ENCODE results near the gene C1orf35. TPM values are rescaled to one million over a fixed set of nuclear protein-coding genes. Genes with fewer than 3 reads are reported as not detected.
A peak's percentile ranks its signal among the peaks of the same experiment; 100 is the strongest.

Gene C1orf35
- total and polyA plus RNA-seq, 4 donors, result 4.0 to 7.5 (median 6.4) TPM

DNA sequence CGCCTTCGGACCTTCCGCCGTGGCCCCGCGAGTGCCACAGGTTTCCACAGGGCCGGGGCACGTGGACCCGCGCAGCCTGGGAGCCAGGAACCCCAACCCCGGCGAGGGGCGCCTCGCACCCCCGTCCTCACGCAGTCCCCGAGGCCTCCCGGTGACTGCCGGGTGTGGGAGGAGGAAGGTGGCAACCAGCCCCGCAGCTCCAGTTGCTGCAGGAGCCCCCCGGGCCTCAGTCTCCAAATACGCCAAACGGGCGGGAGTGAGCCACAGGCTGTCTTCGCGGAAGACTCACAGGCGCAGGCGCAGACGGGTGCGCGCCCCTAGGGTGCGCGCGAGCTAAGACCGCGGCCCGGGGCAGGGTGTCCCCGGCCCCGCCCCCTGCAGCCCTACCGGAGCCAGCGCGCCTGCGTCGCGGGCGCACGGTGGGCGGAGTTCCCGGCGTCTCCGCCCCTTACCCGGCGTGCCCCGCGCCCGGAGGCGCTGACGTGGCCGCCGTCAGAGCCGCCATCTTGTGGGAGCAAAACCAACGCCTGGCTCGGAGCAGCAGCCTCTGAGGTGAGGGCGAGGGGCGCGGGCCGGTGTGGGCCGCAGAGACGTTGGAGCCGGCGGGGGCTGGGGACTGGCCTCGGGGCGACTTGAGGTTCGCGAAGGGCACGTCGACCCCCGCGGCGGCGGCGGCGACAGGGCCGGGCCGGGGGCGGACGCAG lies 20.8 kb downstream of the C1orf35 start, which contains the start of gene ARF1:
Gene ARF1, plus strand, starts transcription at position 495 of the 704 bp plus-strand sequence. CDS start 14,407 bp downstream, outside the sequence.
- Histone ChIP-seq H3K9me3 (ENCODE audit: control insufficient read depth in 4 of 4, low read length in 3 of 4) (no peaks in the 10 kb centered on the region), H3K36me3 (ENCODE audit: control insufficient read depth in 4 of 4, insufficient read depth in 3 of 4, low read depth in 1 of 4, low read length in 3 of 4) (peaks cover 0 to 2% (median 0%) of the 10 kb centered on the region in 4 donors), H3K27me3 (ENCODE audit: control insufficient read depth in 4 of 4, insufficient read depth in 4 of 4, low read length in 3 of 4) (no peaks in the 10 kb centered on the region), H3K4me1 (ENCODE audit: control insufficient read depth in 4 of 4, insufficient read depth in 4 of 4, low read length in 3 of 4) (peaks cover 19 to 45% (median 37%) of the 10 kb centered on the region in 4 donors), H3K27ac (ENCODE audit: low read depth in 1 of 2, low read length in 2 of 2) (peak within 1 kb of the TSS; percentile 90 to 93), H3K9ac (ENCODE audit: low read depth in 1 of 2, low read length in 2 of 2) (peak within 1 kb of the TSS; percentile 88 to 99), H3K4me3 (ENCODE audit: low read depth in 1 of 3, low read length in 3 of 3) (peak within 1 kb of the TSS; percentile 88 to 96 (median 89))
- peak; percentile 95 for DNase-seq (ENCODE audit: low spot score)
- TF ChIP-seq RXRA (IDR thresholded peaks at IDR 0.05), result no peak
- no peak for TF ChIP-seq HNF4G (IDR thresholded peaks at IDR 0.05)
- TF ChIP-seq FOXA1 (IDR thresholded peaks at IDR 0.05), result no peak
- TF ChIP-seq YY1 (IDR thresholded peaks at IDR 0.05), result peak; percentile 96
- TF ChIP-seq, protein P1, sequence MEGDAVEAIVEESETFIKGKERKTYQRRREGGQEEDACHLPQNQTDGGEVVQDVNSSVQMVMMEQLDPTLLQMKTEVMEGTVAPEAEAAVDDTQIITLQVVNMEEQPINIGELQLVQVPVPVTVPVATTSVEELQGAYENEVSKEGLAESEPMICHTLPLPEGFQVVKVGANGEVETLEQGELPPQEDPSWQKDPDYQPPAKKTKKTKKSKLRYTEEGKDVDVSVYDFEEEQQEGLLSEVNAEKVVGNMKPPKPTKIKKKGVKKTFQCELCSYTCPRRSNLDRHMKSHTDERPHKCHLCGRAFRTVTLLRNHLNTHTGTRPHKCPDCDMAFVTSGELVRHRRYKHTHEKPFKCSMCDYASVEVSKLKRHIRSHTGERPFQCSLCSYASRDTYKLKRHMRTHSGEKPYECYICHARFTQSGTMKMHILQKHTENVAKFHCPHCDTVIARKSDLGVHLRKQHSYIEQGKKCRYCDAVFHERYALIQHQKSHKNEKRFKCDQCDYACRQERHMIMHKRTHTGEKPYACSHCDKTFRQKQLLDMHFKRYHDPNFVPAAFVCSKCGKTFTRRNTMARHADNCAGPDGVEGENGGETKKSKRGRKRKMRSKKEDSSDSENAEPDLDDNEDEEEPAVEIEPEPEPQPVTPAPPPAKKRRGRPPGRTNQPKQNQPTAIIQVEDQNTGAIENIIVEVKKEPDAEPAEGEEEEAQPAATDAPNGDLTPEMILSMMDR (IDR thresholded peaks at IDR 0.05; ENCODE audit: low read depth, low read length, missing input control), result peak; percentile 32
- WGBS, result under 1% methylated on average over 87 of the region's 87 CpGs

DNA sequence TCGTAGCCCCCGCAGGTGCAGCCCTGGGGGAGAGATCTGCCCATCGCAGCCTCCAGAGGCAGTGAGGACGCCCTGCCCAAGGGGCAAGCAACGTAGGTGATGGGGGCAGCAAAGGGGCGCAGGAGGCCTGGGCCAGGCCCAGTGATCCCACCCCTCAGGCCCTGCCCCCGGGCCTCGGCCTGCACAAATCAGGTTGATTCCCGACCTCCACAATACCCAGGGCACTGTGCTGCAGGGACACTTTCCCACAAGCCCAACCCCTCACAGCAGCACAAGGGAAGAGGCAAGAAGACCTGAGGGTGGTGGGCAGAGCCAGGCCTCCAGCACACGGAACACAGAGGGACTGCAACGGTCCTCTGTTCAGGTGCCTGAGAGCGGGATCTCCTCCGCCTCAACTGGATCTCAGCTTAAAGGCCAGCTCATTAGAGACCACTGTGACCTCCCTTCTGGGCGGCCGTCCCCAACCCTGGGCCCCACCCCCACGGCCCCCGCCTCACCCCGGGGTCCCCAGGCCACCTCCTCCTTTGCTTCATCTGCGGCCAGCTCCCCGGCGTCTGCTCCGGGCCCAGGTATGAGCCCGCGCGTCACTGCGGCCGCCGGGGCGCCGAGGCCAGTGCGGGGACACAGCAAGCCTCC lies 21.4 kb downstream of the C1orf35 start:
- H3K27me3 ChIP-seq (ENCODE audit: control insufficient read depth in 4 of 4, insufficient read depth in 4 of 4, low read length in 3 of 4), result no peaks in the 10 kb centered on the region
- peak; percentile 58 for DNase-seq (ENCODE audit: low spot score)
- H3K36me3 ChIP-seq (ENCODE audit: control insufficient read depth in 4 of 4, insufficient read depth in 3 of 4, low read depth in 1 of 4, low read length in 3 of 4), result no peaks in the 10 kb centered on the region
- peaks cover 18 to 38% (median 31%) of the 10 kb centered on the region in 4 donors for H3K4me1 ChIP-seq (ENCODE audit: control insufficient read depth in 4 of 4, insufficient read depth in 4 of 4, low read length in 3 of 4)
- H3K9ac ChIP-seq (ENCODE audit: low read depth in 1 of 2, low read length in 2 of 2), result peak overlapping the region in 1 of 2 donors; percentile 99
- 12% methylated on average over 31 of the region's 31 CpGs for WGBS
- H3K27ac ChIP-seq (ENCODE audit: low read depth in 1 of 2, low read length in 2 of 2), result peak overlapping the region; percentile 90 to 93
- H3K4me3 ChIP-seq (ENCODE audit: low read depth in 1 of 3, low read length in 3 of 3), result peak overlapping the region; percentile 79 to 96 (median 89)
- no peaks in the 10 kb centered on the region for H3K9me3 ChIP-seq (ENCODE audit: control insufficient read depth in 4 of 4, low read length in 3 of 4)
- no peak for TF ChIP-seq FOXA2 (IDR thresholded peaks at IDR 0.05)
- TF ChIP-seq, protein P2, sequence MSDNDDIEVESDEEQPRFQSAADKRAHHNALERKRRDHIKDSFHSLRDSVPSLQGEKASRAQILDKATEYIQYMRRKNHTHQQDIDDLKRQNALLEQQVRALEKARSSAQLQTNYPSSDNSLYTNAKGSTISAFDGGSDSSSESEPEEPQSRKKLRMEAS (IDR thresholded peaks at IDR 0.05), result no peak
- no peak for TF ChIP-seq HNF4G (IDR thresholded peaks at IDR 0.05)
- TF ChIP-seq GABPA (IDR thresholded peaks at IDR 0.05 in 1 of 2, conservative IDR thresholded peaks at IDR 0.05 in 1 of 2), result no peak
- TF ChIP-seq NR2F2 (IDR thresholded peaks at IDR 0.05), result no peak
- no peak for TF ChIP-seq TAF1 (conservative IDR thresholded peaks at IDR 0.05)
- TF ChIP-seq, protein P3, sequence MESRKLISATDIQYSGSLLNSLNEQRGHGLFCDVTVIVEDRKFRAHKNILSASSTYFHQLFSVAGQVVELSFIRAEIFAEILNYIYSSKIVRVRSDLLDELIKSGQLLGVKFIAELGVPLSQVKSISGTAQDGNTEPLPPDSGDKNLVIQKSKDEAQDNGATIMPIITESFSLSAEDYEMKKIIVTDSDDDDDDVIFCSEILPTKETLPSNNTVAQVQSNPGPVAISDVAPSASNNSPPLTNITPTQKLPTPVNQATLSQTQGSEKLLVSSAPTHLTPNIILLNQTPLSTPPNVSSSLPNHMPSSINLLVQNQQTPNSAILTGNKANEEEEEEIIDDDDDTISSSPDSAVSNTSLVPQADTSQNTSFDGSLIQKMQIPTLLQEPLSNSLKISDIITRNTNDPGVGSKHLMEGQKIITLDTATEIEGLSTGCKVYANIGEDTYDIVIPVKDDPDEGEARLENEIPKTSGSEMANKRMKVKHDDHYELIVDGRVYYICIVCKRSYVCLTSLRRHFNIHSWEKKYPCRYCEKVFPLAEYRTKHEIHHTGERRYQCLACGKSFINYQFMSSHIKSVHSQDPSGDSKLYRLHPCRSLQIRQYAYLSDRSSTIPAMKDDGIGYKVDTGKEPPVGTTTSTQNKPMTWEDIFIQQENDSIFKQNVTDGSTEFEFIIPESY (IDR thresholded peaks at IDR 0.05), result no peak
- TF ChIP-seq, protein P1 (IDR thresholded peaks at IDR 0.05; ENCODE audit: low read depth, low read length, missing input control), result no peak
- TF ChIP-seq EGR1 (IDR thresholded peaks at IDR 0.05; ENCODE audit: low read depth in 2 of 2), result no peak

Measured in liver (tissue), 9 donors.